NCI-H1048 (cell line): Measurements from ENCODE around the gene ICOSLG.
"Not testable (repeated sequence)": the region's sequence is repeated elsewhere in the genome, so short reads cannot be mapped to it uniquely, and the experiment has no call there.

Experiments
- DNase-seq: peaks from one replicate; lab custom pipeline; 2025; lab: John Stamatoyannopoulos, UW

Gene ICOSLG

GRCh38 chr21:44176127-44176526 lies 64.6 kb downstream of the ICOSLG start:
- DNase-seq: not testable (repeated sequence)

GRCh38 chr21:44175189-44175588 lies 65.6 kb downstream of the ICOSLG start:
- DNase-seq: not testable (repeated sequence)
